HepG2 (cell line): Measurements from ENCODE around the gene C1orf115. TPM values are rescaled to one million over a fixed set of nuclear protein-coding genes. Genes with fewer than 3 reads are reported as not detected.

ENCODE experiments used
- HDAC2 ChIP-seq: sonication (generic); formaldehyde crosslinking; IDR thresholded peaks from 2 replicates; pipeline ENCODE4 v1.4.0; 2020; ENCODE audit warnings: missing genetic modification reagents
- HNRNPUL1 ChIP-seq: fragments of 200-400 bp; formaldehyde crosslinking; IDR thresholded peaks from 2 replicates; pipeline ENCODE4 v1.6.1; 2017; ENCODE audit warnings: low read depth, mild to moderate bottlenecking, low read length, moderate library complexity
- ISX ChIP-seq: sonication (generic); formaldehyde crosslinking; conservative IDR thresholded peaks from 2 replicates; pipeline ENCODE4 v1.5.0; 2020; ENCODE audit warnings: missing genetic modification reagents
- KLF12 ChIP-seq: sonication (generic); formaldehyde crosslinking; IDR thresholded peaks from 2 replicates; pipeline ENCODE4 v1.4.0; 2020; ENCODE audit warnings: missing genetic modification reagents, borderline replicate concordance
- MEIS2 ChIP-seq: sonication (generic); formaldehyde crosslinking; IDR thresholded peaks from 2 replicates; pipeline ENCODE4 v1.9.0; 2021; ENCODE audit warnings: mild to moderate bottlenecking, missing genetic modification reagents
- NFATC3 ChIP-seq: sonication (generic); formaldehyde crosslinking; IDR thresholded peaks from 2 replicates; pipeline ENCODE4 v1.5.1; 2020; ENCODE audit warnings: mild to moderate bottlenecking, missing genetic modification reagents
- NFKBIZ ChIP-seq: IDR thresholded peaks from 2 replicates; pipeline ENCODE4 v1.6.1; 2018; ENCODE audit warnings: missing genetic modification reagents, missing compliant biosample characterization
- PHF8 ChIP-seq: sonication (generic); formaldehyde crosslinking; IDR thresholded peaks from 2 replicates; pipeline ENCODE4 v1.5.0; 2020; ENCODE audit warnings: missing genetic modification reagents
- SMAD1 ChIP-seq: sonication (generic); formaldehyde crosslinking; IDR thresholded peaks from 2 replicates; pipeline ENCODE4 v1.4.0; 2020; ENCODE audit warnings: missing genetic modification reagents, low read depth, mild to moderate bottlenecking, borderline replicate concordance
- SNAI1 ChIP-seq: sonication (generic); formaldehyde crosslinking; IDR thresholded peaks from 2 replicates; pipeline ENCODE4 v1.5.0; 2020; ENCODE audit warnings: mild to moderate bottlenecking, missing genetic modification reagents, borderline replicate concordance
- SSRP1 ChIP-seq: IDR thresholded peaks from 2 replicates; pipeline ENCODE4 v1.6.1; 2016; ENCODE audit warnings: control low read depth
- TP53 ChIP-seq: sonication (generic); formaldehyde crosslinking; conservative IDR thresholded peaks from 2 replicates; pipeline ENCODE4 v1.4.0; 2020; ENCODE audit warnings: missing genetic modification reagents
- XRCC5 ChIP-seq: fragments of 200-400 bp; formaldehyde crosslinking; optimal IDR thresholded peaks from 2 replicates; pipeline ENCODE3; 2017; ENCODE audit warnings: mild to moderate bottlenecking, low read length
- ZC3H13 ChIP-seq: sonication (generic); formaldehyde crosslinking; IDR thresholded peaks from 2 replicates; pipeline ENCODE4 v1.8.1; 2023; ENCODE audit warnings: mild to moderate bottlenecking, missing genetic modification reagents, moderate library complexity
- ZFP36L2 ChIP-seq: sonication (generic); formaldehyde crosslinking; IDR thresholded peaks from 2 replicates; pipeline ENCODE4 v1.4.0; 2020; ENCODE audit warnings: missing genetic modification reagents
- ZNF724P ChIP-seq: sonication (generic); formaldehyde crosslinking; IDR thresholded peaks from 2 replicates; pipeline ENCODE4 v1.8.0; 2022; ENCODE audit warnings: missing genetic modification reagents, borderline replicate concordance
- ZNF883 ChIP-seq: sonication (generic); formaldehyde crosslinking; IDR thresholded peaks from 2 replicates; pipeline ENCODE4 v1.5.1; 2020; ENCODE audit warnings: mild to moderate bottlenecking, missing genetic modification reagents; ENCODE audit errors: not compliant biosample characterization
- ZSCAN12 ChIP-seq: sonication (generic); formaldehyde crosslinking; IDR thresholded peaks from 2 replicates; pipeline ENCODE4 v1.9.0; 2021; ENCODE audit warnings: mild to moderate bottlenecking, missing genetic modification reagents
- polyA plus RNA-seq, 8 experiments: library from polyadenylated mRNA; depleted of rRNA in 3 of 8; stranded (reverse) in 7 of 8; unstranded in 1 of 8; fragments of >200 nt; fragmentation: Illumina TruSeq in 4 of 8; extraction: Trizol in 4 of 8; gene quantifications; 2 replicates each; pipeline versions ENCODE4 v1.2.1 to v1.2.3, GENCODE V29; 2011 to 2016; ENCODE audit warnings: low read depth in 4 of 8, missing spikeins in 1 of 8, mixed read lengths in 1 of 8; ENCODE audit not compliant: insufficient read depth in 1 of 8
- total RNA-seq, 5 experiments: library from RNA; depleted of rRNA; stranded (reverse); fragments of >200 nt; fragmentation: Illumina TruSeq; extraction: Trizol; gene quantifications; 2 replicates each; pipeline ENCODE4 v1.2.3, GENCODE V29; 2016; ENCODE audit warnings: low read depth in 1 of 5
- TF ChIP-seq, protein P1 (sequence below): IDR thresholded peaks from 2 replicates; pipeline ENCODE4 v1.6.1; 2016; ENCODE audit warnings: low read depth
- TF ChIP-seq, protein P2 (sequence below): sonication (generic); formaldehyde crosslinking; IDR thresholded peaks from 2 replicates; pipeline ENCODE4 v1.4.0; 2020; ENCODE audit warnings: mild to moderate bottlenecking, missing genetic modification reagents
- TF ChIP-seq, protein P3 (sequence below): sonication (generic); formaldehyde crosslinking; IDR thresholded peaks from 2 replicates; pipeline ENCODE4 v1.8.1; 2023; ENCODE audit warnings: mild to moderate bottlenecking, moderate library complexity, missing genetic modification reagents
- TF ChIP-seq, protein P4 (sequence below): sonication (generic); formaldehyde crosslinking; IDR thresholded peaks from 2 replicates; pipeline ENCODE4 v1.5.1; 2020; ENCODE audit warnings: mild to moderate bottlenecking, missing genetic modification reagents, borderline replicate concordance
- TF ChIP-seq, protein P5 (sequence below): sonication (generic); formaldehyde crosslinking; IDR thresholded peaks from 2 replicates; pipeline ENCODE4 v1.5.0; 2020; ENCODE audit warnings: missing genetic modification reagents
- TF ChIP-seq, protein P6 (sequence below): sonication (generic); formaldehyde crosslinking; IDR thresholded peaks from 2 replicates; pipeline ENCODE4 v1.5.0; 2020; ENCODE audit warnings: missing genetic modification reagents, mild to moderate bottlenecking, borderline replicate concordance

The C1orf115 gene
- total and polyA plus RNA-seq, 2 of the 13 experiments (the other 11 are each of a cell fraction or from before 2014, with no cell fraction given): 25.2 to 85.9 TPM

DNA sequence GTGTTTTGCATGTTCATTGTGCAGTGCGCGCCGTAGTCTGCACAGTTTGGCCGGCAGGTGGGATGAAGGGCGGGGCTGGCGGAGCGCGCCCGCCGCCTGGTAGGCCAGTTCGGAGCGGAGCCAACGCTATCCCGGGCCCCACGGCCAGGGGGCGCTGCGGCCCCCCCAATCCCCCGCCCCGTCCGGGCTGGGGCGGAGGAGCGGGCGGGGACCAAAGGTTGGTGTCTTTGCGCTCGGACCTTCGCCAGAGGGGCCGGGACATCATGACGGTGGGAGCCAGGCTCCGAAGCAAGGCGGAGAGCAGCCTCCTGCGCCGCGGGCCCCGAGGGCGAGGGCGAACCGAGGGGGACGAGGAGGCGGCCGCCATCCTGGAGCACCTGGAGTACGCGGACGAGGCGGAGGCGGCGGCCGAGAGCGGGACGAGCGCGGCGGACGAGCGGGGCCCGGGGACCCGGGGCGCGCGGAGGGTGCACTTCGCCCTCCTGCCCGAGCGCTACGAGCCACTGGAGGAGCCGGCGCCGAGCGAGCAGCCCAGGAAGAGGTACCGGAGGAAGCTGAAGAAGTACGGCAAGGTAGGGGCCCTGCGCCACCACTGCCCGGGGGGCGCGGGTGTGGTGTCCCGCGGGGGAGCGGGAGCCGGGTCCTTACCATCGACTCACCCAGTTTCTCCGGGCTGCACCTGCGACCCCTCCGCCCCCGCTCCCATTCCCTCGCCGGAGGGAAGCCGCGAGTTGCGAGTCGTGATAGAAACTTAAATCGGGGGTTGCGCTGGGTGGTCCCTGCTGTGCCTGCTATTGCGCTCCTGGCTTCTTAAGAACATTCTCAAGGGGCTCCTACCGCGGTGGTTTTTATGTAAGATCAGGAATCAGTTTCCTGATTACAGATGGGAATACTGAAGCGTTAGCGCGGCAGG is at the start of gene C1orf115 (continued):
- TF ChIP-seq KLF12 (CRISPR knock-in tag) (peak; percentile 77; the same call in 1 of the 2 replicates), NFATC3 (no peak), ZSCAN12 (CRISPR knock-in tag) (no peak), ZNF883 (CRISPR knock-in tag) (peak; percentile 84), MEIS2 (CRISPR knock-in tag) (peak; percentile 50), TP53 (CRISPR knock-in tag) (no peak), SNAI1 (CRISPR knock-in tag) (no peak), ISX (CRISPR knock-in tag) (no peak), SSRP1 (CRISPR knock-in tag) (no peak), ZFP36L2 (CRISPR knock-in tag) (no peak), ZC3H13 (CRISPR knock-in tag) (peak; percentile 29; the same call in 1 of the 2 replicates), XRCC5 (peak; percentile 97), HNRNPUL1 (no peak), ZNF724P (no peak), PHF8 (CRISPR knock-in tag) (peak; percentile 87), HDAC2 (CRISPR knock-in tag) (peak; percentile 71), NFKBIZ (CRISPR knock-in tag) (0 out of 2 replicates have a peak, but pooled peaks have one; percentile 22), SMAD1 (CRISPR knock-in tag) (no peak)
- TF ChIP-seq, protein P1, sequence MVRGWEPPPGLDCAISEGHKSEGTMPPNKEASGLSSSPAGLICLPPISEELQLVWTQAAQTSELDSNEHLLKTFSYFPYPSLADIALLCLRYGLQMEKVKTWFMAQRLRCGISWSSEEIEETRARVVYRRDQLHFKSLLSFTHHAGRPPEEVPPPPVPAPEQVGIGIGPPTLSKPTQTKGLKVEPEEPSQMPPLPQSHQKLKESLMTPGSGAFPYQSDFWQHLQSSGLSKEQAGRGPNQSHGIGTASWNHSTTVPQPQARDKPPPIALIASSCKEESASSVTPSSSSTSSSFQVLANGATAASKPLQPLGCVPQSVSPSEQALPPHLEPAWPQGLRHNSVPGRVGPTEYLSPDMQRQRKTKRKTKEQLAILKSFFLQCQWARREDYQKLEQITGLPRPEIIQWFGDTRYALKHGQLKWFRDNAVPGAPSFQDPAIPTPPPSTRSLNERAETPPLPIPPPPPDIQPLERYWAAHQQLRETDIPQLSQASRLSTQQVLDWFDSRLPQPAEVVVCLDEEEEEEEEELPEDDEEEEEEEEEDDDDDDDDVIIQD: no peak
- TF ChIP-seq, protein P2, sequence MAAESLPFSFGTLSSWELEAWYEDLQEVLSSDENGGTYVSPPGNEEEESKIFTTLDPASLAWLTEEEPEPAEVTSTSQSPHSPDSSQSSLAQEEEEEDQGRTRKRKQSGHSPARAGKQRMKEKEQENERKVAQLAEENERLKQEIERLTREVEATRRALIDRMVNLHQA (CRISPR knock-in tag): no peak
- TF ChIP-seq, protein P3, sequence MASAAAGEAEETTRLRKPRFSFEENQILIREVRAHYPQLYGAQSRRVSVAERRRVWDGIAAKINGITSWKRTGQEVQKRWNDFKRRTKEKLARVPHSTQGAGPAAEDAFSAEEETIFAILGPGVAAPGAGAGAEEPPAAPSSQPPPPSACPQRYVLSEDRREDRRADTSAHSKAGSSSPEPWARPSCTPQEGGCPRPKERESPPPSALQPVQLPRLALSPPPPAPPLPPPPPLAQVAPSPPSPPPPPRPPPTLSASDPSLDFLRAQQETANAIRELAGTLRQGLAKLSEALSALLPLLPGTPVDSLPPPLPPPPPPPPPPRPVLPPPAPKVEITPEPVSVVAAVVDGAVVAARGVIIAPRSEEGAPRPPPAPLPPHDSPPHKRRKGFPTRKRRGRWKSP: peak; percentile 98
- TF ChIP-seq, protein P4, sequence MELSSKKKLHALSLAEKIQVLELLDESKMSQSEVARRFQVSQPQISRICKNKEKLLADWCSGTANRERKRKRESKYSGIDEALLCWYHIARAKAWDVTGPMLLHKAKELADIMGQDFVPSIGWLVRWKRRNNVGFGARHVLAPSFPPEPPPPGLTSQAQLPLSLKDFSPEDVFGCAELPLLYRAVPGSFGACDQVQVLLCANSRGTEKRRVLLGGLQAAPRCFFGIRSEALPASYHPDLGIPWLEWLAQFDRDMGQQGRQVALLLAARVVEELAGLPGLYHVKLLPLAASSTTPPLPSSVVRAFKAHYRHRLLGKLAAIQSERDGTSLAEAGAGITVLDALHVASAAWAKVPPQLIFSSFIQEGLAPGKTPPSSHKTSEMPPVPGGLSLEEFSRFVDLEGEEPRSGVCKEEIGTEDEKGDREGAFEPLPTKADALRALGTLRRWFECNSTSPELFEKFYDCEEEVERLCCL (CRISPR knock-in tag): no peak
- TF ChIP-seq, protein P5, sequence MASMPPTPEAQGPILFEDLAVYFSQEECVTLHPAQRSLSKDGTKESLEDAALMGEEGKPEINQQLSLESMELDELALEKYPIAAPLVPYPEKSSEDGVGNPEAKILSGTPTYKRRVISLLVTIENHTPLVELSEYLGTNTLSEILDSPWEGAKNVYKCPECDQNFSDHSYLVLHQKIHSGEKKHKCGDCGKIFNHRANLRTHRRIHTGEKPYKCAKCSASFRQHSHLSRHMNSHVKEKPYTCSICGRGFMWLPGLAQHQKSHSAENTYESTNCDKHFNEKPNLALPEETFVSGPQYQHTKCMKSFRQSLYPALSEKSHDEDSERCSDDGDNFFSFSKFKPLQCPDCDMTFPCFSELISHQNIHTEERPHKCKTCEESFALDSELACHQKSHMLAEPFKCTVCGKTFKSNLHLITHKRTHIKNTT (CRISPR knock-in tag): no peak
- TF ChIP-seq, protein P6, sequence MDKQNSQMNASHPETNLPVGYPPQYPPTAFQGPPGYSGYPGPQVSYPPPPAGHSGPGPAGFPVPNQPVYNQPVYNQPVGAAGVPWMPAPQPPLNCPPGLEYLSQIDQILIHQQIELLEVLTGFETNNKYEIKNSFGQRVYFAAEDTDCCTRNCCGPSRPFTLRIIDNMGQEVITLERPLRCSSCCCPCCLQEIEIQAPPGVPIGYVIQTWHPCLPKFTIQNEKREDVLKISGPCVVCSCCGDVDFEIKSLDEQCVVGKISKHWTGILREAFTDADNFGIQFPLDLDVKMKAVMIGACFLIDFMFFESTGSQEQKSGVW: no peak
